Neural cell (in vitro differentiated cells): ENCODE results near the gene ALK.

Experiments used
- EP300 ChIP-seq: fragments of 450-650 bp; conservative IDR thresholded peaks from 2 replicates; pipeline ENCODE4 v1.6.1; 2014; ENCODE audit warnings: antibody characterized with exemption, mild to moderate bottlenecking, moderate library complexity; ENCODE audit not compliant: poor library complexity, severe bottlenecking
- EZH2 ChIP-seq: fragments of 200-600, 300-800 bp; shearing (Covaris generic), sonication (generic); IDR thresholded peaks from 2 replicates; pipeline ENCODE4 v1.6.1; 2014; ENCODE audit warnings: antibody characterized with exemption, low read length, borderline replicate concordance, mild to moderate bottlenecking; ENCODE audit not compliant: insufficient read depth, poor library complexity, severe bottlenecking
- POLR2AphosphoS5 ChIP-seq: IDR thresholded peaks from 2 replicates; pipeline ENCODE4 v1.6.1; 2012
- TF ChIP-seq, protein P1 (sequence below): fragments of 450-650 bp; IDR thresholded peaks from 2 replicates; pipeline ENCODE4 v1.5.1; 2014; ENCODE audit warnings: antibody characterized with exemption, mild to moderate bottlenecking, moderate library complexity; ENCODE audit not compliant: poor library complexity, severe bottlenecking
- TF ChIP-seq, protein P2 (sequence below): IDR thresholded peaks from 2 replicates; pipeline ENCODE4 v1.6.1; 2012; ENCODE audit warnings: borderline replicate concordance

DNA sequence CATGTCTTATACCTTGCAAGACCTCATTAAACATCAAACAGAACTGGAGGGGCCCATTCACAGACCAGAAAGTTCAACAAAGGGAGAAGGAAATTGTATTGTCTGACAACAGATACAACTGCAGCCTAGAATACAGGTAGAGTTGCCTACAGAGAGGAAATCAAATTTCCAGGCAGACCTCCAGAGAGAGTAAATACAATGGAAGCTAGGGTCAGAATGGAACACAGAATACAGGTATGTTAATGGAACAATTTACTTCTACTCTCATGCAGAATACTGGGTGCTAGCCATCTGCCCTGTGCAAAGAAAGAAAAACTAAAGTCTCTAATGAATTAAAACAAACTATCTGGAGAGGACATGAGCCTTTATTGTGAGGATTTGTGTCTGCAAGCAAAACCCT is 31.6 kb upstream of the ALK start:
- TF ChIP-seq, protein P1, sequence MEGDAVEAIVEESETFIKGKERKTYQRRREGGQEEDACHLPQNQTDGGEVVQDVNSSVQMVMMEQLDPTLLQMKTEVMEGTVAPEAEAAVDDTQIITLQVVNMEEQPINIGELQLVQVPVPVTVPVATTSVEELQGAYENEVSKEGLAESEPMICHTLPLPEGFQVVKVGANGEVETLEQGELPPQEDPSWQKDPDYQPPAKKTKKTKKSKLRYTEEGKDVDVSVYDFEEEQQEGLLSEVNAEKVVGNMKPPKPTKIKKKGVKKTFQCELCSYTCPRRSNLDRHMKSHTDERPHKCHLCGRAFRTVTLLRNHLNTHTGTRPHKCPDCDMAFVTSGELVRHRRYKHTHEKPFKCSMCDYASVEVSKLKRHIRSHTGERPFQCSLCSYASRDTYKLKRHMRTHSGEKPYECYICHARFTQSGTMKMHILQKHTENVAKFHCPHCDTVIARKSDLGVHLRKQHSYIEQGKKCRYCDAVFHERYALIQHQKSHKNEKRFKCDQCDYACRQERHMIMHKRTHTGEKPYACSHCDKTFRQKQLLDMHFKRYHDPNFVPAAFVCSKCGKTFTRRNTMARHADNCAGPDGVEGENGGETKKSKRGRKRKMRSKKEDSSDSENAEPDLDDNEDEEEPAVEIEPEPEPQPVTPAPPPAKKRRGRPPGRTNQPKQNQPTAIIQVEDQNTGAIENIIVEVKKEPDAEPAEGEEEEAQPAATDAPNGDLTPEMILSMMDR: no peak
- TF ChIP-seq, protein P2, sequence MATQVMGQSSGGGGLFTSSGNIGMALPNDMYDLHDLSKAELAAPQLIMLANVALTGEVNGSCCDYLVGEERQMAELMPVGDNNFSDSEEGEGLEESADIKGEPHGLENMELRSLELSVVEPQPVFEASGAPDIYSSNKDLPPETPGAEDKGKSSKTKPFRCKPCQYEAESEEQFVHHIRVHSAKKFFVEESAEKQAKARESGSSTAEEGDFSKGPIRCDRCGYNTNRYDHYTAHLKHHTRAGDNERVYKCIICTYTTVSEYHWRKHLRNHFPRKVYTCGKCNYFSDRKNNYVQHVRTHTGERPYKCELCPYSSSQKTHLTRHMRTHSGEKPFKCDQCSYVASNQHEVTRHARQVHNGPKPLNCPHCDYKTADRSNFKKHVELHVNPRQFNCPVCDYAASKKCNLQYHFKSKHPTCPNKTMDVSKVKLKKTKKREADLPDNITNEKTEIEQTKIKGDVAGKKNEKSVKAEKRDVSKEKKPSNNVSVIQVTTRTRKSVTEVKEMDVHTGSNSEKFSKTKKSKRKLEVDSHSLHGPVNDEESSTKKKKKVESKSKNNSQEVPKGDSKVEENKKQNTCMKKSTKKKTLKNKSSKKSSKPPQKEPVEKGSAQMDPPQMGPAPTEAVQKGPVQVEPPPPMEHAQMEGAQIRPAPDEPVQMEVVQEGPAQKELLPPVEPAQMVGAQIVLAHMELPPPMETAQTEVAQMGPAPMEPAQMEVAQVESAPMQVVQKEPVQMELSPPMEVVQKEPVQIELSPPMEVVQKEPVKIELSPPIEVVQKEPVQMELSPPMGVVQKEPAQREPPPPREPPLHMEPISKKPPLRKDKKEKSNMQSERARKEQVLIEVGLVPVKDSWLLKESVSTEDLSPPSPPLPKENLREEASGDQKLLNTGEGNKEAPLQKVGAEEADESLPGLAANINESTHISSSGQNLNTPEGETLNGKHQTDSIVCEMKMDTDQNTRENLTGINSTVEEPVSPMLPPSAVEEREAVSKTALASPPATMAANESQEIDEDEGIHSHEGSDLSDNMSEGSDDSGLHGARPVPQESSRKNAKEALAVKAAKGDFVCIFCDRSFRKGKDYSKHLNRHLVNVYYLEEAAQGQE: no peak
- TF ChIP-seq EP300: no peak
- no peak for TF ChIP-seq POLR2AphosphoS5
- no peak for TF ChIP-seq EZH2
